Measurements from ENCODE around the gene SECISBP2.

DNA sequence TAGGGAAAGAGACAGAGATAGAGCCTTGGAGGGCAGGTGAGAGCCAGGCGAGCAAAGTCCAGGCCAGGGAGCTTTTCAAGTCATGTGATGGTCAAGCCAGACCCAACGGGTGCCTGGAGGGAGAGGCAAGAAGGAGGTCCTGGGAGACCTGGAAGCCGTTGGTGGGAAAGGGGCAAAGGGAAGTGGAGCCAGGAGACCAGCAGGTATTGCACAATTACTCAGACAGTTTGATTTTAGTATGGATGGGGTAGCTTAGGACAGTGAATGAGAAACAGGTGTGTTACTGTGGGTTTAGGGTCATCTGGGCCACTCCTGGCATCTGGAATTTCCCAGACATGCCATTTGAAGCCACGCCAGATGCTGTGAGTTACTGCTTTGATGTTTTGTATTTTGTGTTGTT lies 5.1 kb downstream of the SECISBP2 start:
- TF ChIP-seq, protein P1, sequence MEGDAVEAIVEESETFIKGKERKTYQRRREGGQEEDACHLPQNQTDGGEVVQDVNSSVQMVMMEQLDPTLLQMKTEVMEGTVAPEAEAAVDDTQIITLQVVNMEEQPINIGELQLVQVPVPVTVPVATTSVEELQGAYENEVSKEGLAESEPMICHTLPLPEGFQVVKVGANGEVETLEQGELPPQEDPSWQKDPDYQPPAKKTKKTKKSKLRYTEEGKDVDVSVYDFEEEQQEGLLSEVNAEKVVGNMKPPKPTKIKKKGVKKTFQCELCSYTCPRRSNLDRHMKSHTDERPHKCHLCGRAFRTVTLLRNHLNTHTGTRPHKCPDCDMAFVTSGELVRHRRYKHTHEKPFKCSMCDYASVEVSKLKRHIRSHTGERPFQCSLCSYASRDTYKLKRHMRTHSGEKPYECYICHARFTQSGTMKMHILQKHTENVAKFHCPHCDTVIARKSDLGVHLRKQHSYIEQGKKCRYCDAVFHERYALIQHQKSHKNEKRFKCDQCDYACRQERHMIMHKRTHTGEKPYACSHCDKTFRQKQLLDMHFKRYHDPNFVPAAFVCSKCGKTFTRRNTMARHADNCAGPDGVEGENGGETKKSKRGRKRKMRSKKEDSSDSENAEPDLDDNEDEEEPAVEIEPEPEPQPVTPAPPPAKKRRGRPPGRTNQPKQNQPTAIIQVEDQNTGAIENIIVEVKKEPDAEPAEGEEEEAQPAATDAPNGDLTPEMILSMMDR (IDR thresholded peaks at IDR 0.05) = no peak
- no peak for TF ChIP-seq POLR2AphosphoS5 (IDR thresholded peaks at IDR 0.05)
- TF ChIP-seq POLR2A (IDR thresholded peaks at IDR 0.05) = no peak
